Upper lobe of left lung (tissue), 4 donors: Measurements from ENCODE around the gene LINGO1.

Source experiments
- CTCF ChIP-seq, 6 experiments: fragments of 450-650 bp in 4 of 6; fragments of 200-600 bp in 2 of 6; sonication (generic) in 2 of 6; IDR thresholded peaks; one replicate each; pipeline ENCODE4 v1.5.1; 2016 to 2019; ENCODE audit warnings: antibody characterized with exemption in 6 of 6
- POLR2A ChIP-seq, 4 donors: fragments of 450-650 bp; IDR thresholded peaks; one replicate each; pipeline ENCODE4 v1.5.1; 2016 to 2017; ENCODE audit warnings: antibody characterized with exemption in 4 of 4, mild to moderate bottlenecking in 2 of 4
- POLR2AphosphoS5 ChIP-seq, 2 donors: sonication (generic); formaldehyde crosslinking; IDR thresholded peaks; one replicate each; pipeline ENCODE4 v1.5.1; 2017; ENCODE audit warnings: antibody characterized with exemption in 2 of 2

GRCh38 chr15:77669896-77670295, 37.2 kb upstream of the LINGO1 start:
- TF ChIP-seq CTCF (IDR thresholded peaks at IDR 0.05): no peak
- no peak for TF ChIP-seq POLR2A (IDR thresholded peaks at IDR 0.05)
- no peak for TF ChIP-seq POLR2AphosphoS5 (IDR thresholded peaks at IDR 0.05)
